NCI-H748 (cell line): ENCODE results near the gene ARHGEF10L.

Experiments
- DNase-seq: peaks from one replicate; lab custom pipeline; 2025; ENCODE audit not compliant: unreplicated experiment; lab: John Stamatoyannopoulos, UW

ARHGEF10L gene

GRCh38 chr1:17567582-17567981 is 28.1 kb downstream of the ARHGEF10L start:
- no peak for DNase-seq

- no peak for DNase-seq
Observed at GRCh38 chr1:17568014-17568900, 28.8 kb downstream of the ARHGEF10L start.

- no peak for DNase-seq
Observed at GRCh38 chr1:17569200-17570139, 30.0 kb downstream of the ARHGEF10L start.

GRCh38 chr1:17570228-17570627 is 30.7 kb downstream of the ARHGEF10L start:
- no peak for DNase-seq

GRCh38 chr1:17572264-17572985 is 32.9 kb downstream of the ARHGEF10L start:
- DNase-seq: no peak

- DNase-seq: no peak
Observed at GRCh38 chr1:17573518-17574041, 34.1 kb downstream of the ARHGEF10L start.

GRCh38 chr1:17574516-17574915 is 35.0 kb downstream of the ARHGEF10L start:
- DNase-seq: no peak

- no peak for DNase-seq
Observed at GRCh38 chr1:17575797-17576518, 36.5 kb downstream of the ARHGEF10L start.

GRCh38 chr1:17576519-17576853 is 37.0 kb downstream of the ARHGEF10L start:
- no peak for DNase-seq

GRCh38 chr1:17577907-17578297 is 38.4 kb downstream of the ARHGEF10L start:
- DNase-seq: no peak

- DNase-seq: no peak
Observed at GRCh38 chr1:17579951-17580939, 40.7 kb downstream of the ARHGEF10L start.

- no peak for DNase-seq
Observed at GRCh38 chr1:17581389-17582123, 42.1 kb downstream of the ARHGEF10L start.

GRCh38 chr1:17582124-17582774 is 42.8 kb downstream of the ARHGEF10L start:
- DNase-seq: no peak

GRCh38 chr1:17584539-17584938 is 45.0 kb downstream of the ARHGEF10L start:
- DNase-seq: no peak

- DNase-seq: no peak
Observed at GRCh38 chr1:17585266-17585987, 45.9 kb downstream of the ARHGEF10L start.

GRCh38 chr1:17586172-17586964 is 46.9 kb downstream of the ARHGEF10L start:
- DNase-seq: no peak

GRCh38 chr1:17587693-17588047 is 48.2 kb downstream of the ARHGEF10L start:
- DNase-seq: no peak
